GM03348 (cell line): Measurements from ENCODE around the gene CRYGN.

ENCODE experiments used
- DNase-seq: peaks from one replicate; pipeline ENCODE4 v3.0.0; 2012; ENCODE audit warnings: low spot score

The CRYGN gene

GRCh38 chr7:151459726-151460473, 20.0 kb upstream of the CRYGN start:
- peak; percentile 90 for DNase-seq

GRCh38 chr7:151457534-151457933, 17.6 kb upstream of the CRYGN start:
- no peak for DNase-seq

DNA sequence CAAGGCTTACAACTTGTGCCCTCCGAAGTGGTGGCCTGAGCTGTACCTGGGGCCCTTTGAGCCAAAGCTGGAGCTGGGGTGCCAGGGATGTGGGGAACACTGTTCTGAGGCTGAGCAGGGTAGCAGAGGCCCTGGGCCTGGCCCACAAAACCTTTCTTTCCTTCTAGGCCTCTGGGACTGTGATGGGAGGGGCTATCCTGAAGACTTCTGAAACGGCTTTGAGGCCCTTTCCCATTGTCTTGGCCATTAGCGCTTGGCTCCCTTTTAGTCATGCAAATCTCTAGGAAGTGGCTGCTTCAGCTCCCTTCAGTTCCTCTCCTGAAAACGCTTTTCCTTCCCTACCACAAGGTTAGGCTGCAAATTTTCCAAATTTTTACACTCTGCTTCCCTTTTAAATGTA, 16.8 kb upstream of the CRYGN start:
- DNase-seq, result no peak

- DNase-seq, result no peak
These were observed 16.3 kb upstream of the CRYGN start for GRCh38 chr7:151456276-151456675.

GRCh38 chr7:151455690-151456089, 15.7 kb upstream of the CRYGN start:
- DNase-seq, result no peak

DNA sequence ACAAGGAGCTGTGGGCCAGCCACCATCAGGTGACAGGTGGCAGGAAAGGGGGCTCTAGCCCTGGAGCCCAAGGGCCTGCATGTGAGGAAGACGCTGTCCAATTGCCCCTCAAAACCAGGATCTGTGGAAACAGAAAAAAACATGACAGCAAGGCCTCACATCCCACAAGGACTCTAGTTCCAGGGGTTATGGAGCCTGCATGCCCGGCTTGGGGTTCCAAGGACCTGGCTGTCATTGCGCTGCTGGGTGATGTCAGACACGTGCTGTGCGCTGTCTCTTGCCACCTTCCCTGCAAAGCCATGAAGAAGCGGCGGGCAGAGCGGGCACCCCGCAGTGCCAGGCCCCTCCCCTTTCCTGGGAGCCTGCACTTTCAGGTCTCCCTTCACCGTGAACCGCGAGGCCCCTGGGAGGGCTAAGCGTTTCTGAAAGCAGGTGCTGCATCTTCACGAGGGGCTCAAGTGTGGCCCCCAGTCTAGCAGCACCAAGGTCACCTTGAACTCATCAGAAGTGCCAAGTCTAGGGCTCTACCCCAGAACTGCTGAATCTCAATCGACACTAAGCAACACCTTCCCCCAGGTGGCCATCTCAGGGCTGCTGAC, 15.1 kb upstream of the CRYGN start:
- no peak for DNase-seq

DNA sequence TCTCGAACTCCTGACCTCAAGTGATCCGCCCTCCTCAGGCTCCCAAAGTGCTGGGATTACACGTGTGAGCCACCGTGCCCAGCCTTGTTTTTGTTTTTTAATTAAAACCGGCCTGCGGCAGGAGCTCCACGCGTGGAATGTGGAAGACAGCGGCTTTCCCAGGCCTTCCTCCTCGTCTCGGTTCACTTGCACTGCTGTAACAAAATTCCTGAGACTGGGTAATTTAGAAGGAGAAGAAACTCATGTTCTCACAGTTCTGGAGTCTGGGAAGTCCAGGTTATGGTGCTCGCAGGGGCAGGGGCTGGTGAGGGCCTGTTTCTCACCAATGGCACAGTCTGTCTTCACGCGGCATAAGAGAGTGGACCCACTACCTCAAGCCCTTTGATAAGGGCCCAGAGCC, 14.4 kb upstream of the CRYGN start:
- DNase-seq, result no peak

GRCh38 chr7:151453326-151453791, 13.4 kb upstream of the CRYGN start:
- DNase-seq, result no peak

DNA sequence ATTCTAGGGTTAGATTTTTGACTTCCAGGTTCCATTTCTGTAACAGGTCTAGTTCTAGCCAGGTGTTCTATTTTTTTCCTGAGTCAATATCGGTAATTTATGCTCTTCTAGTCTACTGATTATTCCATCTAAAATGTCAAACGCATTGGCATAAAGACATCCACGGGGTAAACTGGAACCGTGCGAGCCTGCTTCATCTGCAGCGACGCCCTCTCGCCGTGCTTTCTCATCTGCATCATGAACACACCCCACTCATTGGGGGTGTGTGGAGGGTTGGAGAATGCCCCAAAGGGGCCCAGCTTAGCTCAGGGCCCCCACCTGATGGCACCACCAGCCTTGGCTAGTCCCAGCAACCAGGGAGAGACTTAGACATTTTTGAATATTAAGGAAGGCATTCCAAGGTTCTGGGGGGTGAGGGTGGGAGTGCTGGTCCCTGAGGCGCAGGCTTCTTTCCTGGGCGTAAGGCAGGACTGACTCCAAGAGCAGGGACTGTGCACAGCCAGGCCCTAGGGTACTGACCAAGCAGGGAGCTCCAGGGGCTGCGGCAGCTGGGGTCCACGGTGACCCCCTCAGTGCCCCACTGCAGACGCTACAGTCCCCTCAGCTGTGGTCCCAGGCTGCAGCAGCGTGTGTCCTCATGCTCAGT, 12.9 kb upstream of the CRYGN start:
- no peak for DNase-seq

GRCh38 chr7:151451626-151452571, 12.0 kb upstream of the CRYGN start:
- no peak for DNase-seq

GRCh38 chr7:151451156-151451555, 11.2 kb upstream of the CRYGN start:
- DNase-seq, result no peak

- no peak for DNase-seq
These were observed 10.0 kb upstream of the CRYGN start for GRCh38 chr7:151449990-151450389.

GRCh38 chr7:151448261-151449252, 8.6 kb upstream of the CRYGN start:
- peak; percentile 92 for DNase-seq

DNA sequence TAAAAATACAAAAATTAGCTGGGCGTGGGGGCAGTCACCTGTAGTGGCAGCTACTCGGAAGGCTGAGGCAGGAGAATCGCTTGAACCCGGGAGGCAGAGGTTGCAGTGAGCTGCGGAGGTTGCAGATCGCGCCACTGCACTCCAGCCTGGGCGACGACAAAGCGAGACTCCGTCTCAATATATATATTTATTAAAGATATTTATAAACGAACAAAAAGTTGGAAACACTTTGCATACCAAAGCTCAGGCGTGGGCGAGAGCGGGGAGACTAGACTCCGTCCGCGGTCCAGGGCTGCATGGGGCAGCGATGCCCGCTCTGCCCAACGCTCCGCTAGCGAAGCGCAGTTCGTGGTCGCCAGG, 7.9 kb upstream of the CRYGN start:
- no peak for DNase-seq

- DNase-seq, result no peak
These were observed 7.4 kb upstream of the CRYGN start for GRCh38 chr7:151447312-151447711.

DNA sequence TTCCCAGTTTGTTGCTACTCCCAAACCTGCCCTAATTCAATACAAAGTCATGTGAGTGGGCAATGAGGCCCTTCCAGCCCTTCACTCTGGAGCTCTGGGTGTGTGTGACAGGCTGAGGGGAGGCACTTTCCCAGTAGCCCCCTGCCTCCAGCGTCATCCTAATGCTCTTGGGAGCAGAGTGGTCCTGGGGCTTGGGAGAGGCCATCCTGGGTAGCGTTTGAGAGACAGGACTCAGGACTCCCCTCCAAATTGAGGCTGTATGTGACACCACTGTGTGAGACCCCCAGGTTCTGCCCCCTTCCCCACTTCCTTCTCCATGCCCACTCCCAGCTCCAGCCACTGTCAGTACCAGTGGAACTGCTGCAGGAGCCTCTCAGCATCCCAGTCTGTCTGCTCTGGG, 6.5 kb upstream of the CRYGN start:
- DNase-seq, result no peak

GRCh38 chr7:151444632-151445031, 4.7 kb upstream of the CRYGN start:
- no peak for DNase-seq

- no peak for DNase-seq
These were observed 3.0 kb upstream of the CRYGN start for GRCh38 chr7:151442776-151443496.

DNA sequence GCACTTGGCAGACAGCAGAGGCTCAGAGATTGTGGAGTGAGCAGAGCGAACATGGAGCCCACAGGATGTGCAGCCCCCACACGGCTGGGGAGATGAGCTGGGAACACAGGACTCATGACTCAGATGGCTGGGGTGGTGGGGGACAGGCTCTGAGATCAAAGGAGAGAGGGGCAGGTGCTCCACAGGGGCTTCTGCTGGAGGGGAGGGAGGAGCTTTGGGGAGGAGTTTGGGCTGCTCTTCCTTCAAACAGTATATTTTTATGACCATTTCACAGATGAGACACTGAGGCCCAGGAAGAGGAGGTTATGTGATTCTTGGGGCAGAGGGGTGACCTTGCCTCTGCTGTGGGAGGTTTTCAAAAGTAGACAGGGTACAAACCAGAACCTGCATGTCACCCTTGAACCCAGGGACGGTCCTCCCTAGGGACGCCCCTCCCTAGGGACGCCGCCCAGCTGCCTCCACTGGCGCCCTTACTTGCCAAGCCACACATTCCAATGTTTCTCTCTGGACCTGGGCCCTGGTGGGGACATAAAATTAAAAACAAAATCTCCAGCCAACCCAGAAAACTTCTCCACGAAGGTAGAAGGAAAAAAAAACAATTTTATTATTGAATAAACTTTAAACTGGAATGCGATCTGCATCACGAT, 981 bp upstream of the CRYGN start:
- DNase-seq, result peak; percentile 68
